GM06990 (cell line): ENCODE results near the gene MARCHF6.

ENCODE experiments used
- DNase-seq: peaks from one replicate; pipeline ENCODE4 v3.0.0-alpha.2; 2011; ENCODE audit not compliant: insufficient read length; ENCODE audit errors: extremely low read depth
- H3K27me3 ChIP-seq: replicated peaks from 2 replicates; pipeline ENCODE4 v1.6.0; 2011; ENCODE audit warnings: low read length; ENCODE audit not compliant: control insufficient read depth, insufficient read depth
- H3K36me3 ChIP-seq: 2 replicates; pipeline ENCODE4 v1.5.1; 2011; ENCODE audit warnings: low read length; ENCODE audit not compliant: control insufficient read depth, insufficient read depth
- H3K4me3 ChIP-seq: replicated peaks from 2 replicates; pipeline ENCODE4 v1.5.1; 2011; ENCODE audit warnings: low read depth, mild to moderate bottlenecking, control low read depth, low read length
- TF ChIP-seq, protein P1 (sequence below): IDR thresholded peaks from 2 replicates; pipeline ENCODE4 v1.5.1; 2011; ENCODE audit warnings: low read length, control low read depth, mild to moderate bottlenecking, inconsistent platforms; ENCODE audit not compliant: insufficient read depth, poor library complexity, severe bottlenecking

Gene MARCHF6

DNA sequence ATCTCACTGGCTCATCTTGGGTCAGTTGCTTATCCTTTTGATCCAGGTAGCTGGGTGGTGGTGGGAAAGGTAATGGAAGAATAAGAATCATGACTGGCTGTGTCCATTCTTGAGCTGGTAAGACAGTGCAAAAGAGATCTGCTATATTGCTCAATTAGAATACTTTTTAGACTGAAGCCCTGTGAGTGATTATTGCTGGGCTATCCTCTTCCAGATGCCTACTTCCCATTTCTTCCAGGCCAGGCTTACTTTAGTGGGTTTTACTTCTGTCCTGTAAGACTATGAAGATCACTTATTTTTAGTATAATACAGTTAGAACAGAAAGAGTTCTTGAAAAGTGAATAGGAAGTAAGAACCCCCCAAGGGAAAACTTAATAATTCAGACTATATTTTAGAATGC is 7.2 kb downstream of the MARCHF6 start:
- no peak overlapping the region for H3K4me3 ChIP-seq
- no peak for DNase-seq
- H3K27me3 ChIP-seq: no peaks in the 10 kb centered on the region
- TF ChIP-seq, protein P1, sequence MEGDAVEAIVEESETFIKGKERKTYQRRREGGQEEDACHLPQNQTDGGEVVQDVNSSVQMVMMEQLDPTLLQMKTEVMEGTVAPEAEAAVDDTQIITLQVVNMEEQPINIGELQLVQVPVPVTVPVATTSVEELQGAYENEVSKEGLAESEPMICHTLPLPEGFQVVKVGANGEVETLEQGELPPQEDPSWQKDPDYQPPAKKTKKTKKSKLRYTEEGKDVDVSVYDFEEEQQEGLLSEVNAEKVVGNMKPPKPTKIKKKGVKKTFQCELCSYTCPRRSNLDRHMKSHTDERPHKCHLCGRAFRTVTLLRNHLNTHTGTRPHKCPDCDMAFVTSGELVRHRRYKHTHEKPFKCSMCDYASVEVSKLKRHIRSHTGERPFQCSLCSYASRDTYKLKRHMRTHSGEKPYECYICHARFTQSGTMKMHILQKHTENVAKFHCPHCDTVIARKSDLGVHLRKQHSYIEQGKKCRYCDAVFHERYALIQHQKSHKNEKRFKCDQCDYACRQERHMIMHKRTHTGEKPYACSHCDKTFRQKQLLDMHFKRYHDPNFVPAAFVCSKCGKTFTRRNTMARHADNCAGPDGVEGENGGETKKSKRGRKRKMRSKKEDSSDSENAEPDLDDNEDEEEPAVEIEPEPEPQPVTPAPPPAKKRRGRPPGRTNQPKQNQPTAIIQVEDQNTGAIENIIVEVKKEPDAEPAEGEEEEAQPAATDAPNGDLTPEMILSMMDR: no peak
- H3K36me3 ChIP-seq: no peaks in the 10 kb centered on the region

DNA sequence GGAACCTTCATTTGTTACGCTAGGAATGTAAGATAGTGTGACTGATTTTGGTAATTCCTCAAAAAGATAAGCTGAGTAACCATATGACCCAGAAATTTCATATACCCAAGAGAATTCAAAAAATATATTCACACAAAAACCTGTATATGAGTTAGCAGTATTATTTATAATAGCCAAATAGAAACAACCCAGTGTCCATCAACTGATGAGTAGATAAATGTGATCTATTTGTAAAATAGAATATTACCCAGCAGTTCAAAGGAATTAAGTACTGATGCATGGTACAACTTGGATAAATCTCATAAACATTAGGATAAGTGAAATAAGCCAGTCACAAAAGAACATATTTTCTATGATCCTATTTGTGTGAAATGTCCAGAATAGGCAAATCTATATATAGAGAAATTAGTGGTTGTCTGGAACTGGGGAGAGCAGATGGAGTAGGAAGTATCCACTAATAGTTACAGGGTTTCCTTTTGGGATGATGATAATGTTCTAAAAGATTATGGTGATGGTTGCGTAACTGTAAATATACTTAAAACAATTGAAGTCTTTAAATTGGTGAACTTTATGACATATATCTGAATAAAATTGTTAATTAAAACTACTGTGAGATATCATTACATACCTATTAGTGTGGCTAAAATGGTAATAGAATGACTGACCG is 10.2 kb downstream of the MARCHF6 start:
- TF ChIP-seq, protein P1: no peak
- no peaks in the 10 kb centered on the region for H3K36me3 ChIP-seq
- H3K27me3 ChIP-seq: no peaks in the 10 kb centered on the region

DNA sequence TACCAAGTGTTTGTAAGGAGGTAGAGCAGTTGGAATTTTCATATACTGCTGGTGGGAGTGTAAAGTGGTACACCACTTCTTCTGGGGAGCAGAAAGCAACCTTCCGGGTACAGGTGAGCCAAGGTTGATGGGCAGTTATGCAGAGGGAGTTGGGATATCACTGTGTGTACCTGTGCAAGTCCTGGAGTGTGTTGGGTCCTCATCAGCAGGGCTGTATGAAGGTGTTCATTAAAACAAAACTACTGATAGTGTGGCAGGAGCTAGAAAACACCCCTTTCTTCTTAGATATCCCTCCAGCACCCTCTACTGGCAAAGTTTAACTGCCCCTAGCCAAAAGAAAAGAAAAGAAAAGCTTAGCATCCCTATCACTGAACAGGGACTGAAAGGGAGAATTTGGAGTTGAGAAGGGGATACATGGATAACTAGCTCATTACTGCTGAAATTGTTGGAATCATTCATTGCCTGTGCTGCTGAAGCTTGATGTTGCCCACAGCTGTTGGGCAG is 10.7 kb downstream of the MARCHF6 start:
- no peaks in the 10 kb centered on the region for H3K36me3 ChIP-seq
- no peaks in the 10 kb centered on the region for H3K27me3 ChIP-seq
- TF ChIP-seq, protein P1: peak; percentile 41
- DNase-seq: no peak
- H3K4me3 ChIP-seq: no peak overlapping the region

More for the DNA sequence above, 10.2 kb downstream of the MARCHF6 start:
- DNase-seq: no peak
- H3K4me3 ChIP-seq: no peak overlapping the region

DNA sequence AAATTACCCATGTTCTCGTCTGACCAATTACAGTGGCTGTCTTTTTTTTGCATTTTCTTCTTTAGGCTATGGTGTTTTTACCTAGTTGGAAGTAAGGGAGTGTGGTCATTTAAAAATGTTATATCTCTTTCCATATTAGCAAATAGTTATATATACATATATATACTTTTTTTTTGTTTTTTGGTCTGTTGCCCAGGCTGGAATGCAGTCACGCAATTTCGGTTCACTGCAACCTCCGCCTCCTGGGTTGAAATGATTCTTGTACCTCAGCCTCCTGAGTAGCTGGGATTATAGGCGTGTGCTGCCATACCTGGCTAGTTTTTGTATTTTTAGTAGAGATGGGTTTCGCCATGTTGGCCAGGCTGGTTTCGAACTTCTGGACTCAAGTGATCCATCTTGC is 12.3 kb downstream of the MARCHF6 start:
- Histone ChIP-seq H3K4me3 (no peak overlapping the region), H3K27me3 (no peaks in the 10 kb centered on the region), H3K36me3 (no peaks in the 10 kb centered on the region)
- no peak for DNase-seq
- TF ChIP-seq, protein P1: no peak

DNA sequence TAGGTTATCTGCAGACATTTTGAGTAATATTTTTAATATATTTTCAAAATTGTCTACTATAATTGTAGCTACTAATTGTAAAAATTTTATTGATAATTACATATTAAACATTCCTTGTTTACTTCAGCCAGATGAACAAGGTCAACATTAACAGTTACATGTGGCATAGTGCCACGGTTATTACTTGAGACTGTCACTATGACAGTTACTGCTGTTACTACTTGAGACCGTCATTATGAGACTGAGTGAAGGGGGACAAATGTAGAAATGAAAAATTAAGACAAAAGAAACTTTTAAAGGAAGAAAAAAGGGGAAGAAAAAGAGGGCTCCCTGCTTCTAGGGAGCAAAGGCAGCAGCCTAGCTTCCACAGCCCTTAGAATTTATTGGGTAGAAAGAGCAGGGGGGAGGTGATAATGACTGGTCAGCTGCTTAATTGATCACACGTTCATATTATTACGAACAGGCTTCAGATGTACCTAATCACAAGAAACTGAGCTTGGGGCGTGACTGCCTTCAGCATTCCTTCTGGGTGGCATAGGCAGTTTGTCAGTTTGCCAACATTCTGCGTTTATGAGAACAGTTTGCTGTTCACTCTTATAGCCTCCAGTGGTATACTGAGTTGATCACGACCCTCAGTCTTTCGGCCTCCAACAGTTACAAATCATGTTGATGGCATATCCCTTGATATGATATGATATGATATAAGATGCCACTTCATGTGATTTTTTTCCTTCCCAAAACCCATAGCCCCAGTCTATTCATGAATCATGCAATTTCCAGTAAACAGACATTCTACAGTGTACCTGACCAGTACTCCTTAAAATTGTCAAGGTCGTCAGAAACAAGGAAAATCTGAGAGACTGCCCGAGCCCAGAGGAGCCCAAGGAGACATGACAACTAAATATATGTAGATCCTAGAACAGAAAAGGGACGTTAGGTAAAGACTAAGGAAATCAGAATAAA is 13.1 kb downstream of the MARCHF6 start:
- Histone ChIP-seq H3K27me3 (no peaks in the 10 kb centered on the region), H3K4me3 (no peak overlapping the region), H3K36me3 (no peaks in the 10 kb centered on the region)
- DNase-seq: no peak
- TF ChIP-seq, protein P1: no peak
